VCaP (cell line): ENCODE measurements around the gene MSRB3.

Experiments used
- H3K27ac ChIP-seq: fragments of 450-650 bp; 2 replicates; pipeline ENCODE4 v1.5.1; 2017
- CTCF ChIP-seq: fragments of 450-650 bp; conservative IDR thresholded peaks from 2 replicates; pipeline ENCODE4 v1.5.1; 2017; ENCODE audit warnings: mild to moderate bottlenecking, moderate library complexity

The MSRB3 gene

DNA sequence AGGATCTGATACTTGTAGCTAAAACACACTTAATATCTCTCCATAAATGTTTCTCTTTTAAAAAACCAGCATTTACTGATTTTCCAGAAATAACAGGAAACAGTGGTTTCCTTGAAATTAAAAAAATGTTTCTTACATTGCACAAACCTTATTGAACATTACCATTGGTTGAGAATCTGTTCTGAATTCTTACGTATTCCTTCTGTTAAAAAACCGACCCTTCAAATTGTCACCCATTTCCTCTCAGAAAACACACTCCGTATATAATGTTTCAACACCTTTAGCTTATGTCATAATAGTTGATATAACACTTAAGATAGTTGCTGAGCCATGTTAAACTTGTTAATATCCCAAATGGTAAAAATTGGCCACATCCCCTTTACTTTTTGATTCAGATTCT, 51.2 kb downstream of the MSRB3 start:
- TF ChIP-seq CTCF = no peak
- no peak overlapping the region for H3K27ac ChIP-seq

GRCh38 chr12:65330331-65330730, 51.8 kb downstream of the MSRB3 start:
- no peak overlapping the region for H3K27ac ChIP-seq
- no peak for TF ChIP-seq CTCF

GRCh38 chr12:65331456-65331855, 53.0 kb downstream of the MSRB3 start:
- no peak for TF ChIP-seq CTCF
- H3K27ac ChIP-seq = no peak overlapping the region

GRCh38 chr12:65333649-65334048, 55.2 kb downstream of the MSRB3 start:
- no peak overlapping the region for H3K27ac ChIP-seq
- no peak for TF ChIP-seq CTCF

GRCh38 chr12:65334521-65334920, 56.0 kb downstream of the MSRB3 start:
- TF ChIP-seq CTCF = no peak
- no peak overlapping the region for H3K27ac ChIP-seq

GRCh38 chr12:65335021-65335714, 56.7 kb downstream of the MSRB3 start:
- no peak for TF ChIP-seq CTCF
- H3K27ac ChIP-seq = no peak overlapping the region

DNA sequence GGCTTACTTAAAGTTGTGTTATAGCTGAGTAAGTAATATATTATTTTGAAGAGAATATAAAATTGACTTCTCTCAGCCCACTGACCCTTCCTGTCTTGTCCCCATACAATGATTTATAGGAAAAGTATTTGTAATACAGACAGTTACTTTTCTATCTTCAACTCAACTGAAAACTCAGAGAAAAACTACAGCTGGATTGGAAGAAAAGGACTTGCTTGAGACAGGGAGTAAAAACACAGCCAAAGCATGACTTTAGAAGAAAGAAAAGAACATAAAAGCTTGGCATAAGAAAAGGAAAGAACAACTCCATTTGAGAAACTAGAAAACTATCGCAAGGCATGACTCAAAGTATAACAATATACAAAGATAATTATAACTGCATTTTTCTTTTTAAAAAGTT, 57.5 kb downstream of the MSRB3 start:
- TF ChIP-seq CTCF = no peak
- H3K27ac ChIP-seq = no peak overlapping the region
